C4-2B (cell line): Measurements from ENCODE around the gene PRR5L.

Experiments
- CTCF ChIP-seq: fragments of 450-650 bp; conservative IDR thresholded peaks from 2 replicates; pipeline ENCODE4 v1.5.1; 2017; ENCODE audit warnings: mild to moderate bottlenecking
- ZFX ChIP-seq: fragments of 450-650 bp; IDR thresholded peaks from 2 replicates; pipeline ENCODE4 v1.6.1; 2017

GRCh38 chr11:36392196-36392595 lies 96.1 kb downstream of the PRR5L start:
- TF ChIP-seq CTCF (no peak), ZFX (no peak)
